HCT116 (cell line): ENCODE data around the gene AIFM2. TPM values are rescaled to one million over a fixed set of nuclear protein-coding genes. Genes with fewer than 3 reads are reported as not detected.

Experiments
- ATAC-seq: fragments of 200-7000 bp; cut with Tn5 transposase; 2 replicates; pipeline ENCODE4 v1.9.1; 2020; ENCODE audit warnings: mild to moderate bottlenecking, moderate library complexity
- BruUV-seq: library from RNA; stranded (reverse); fragments of 400-500 nt; replicated peaks from 2 replicates; lab custom pipeline; 2021; lab: Mats Ljungman, UMichigan
- CTCF ChIA-PET: fragments of 300-600 bp; sonication (Branson Sonifier 250); formaldehyde crosslinking; loops from one replicate; lab custom pipeline; 2021; ENCODE audit warnings: antibody characterized with exemption; lab: Charles Lee
- POLR2A ChIA-PET: fragments of 300-600, 350-600 bp; sonication (Branson Sonifier 250); formaldehyde crosslinking; loops from one replicate; lab custom pipeline; 2021; ENCODE audit warnings: antibody characterized with exemption; lab: Charles Lee
- RAD21 ChIA-PET, 2 experiments: fragments of 300-600 bp; sonication (Branson Sonifier 250); formaldehyde crosslinking; loops; one replicate each; lab custom pipeline; 2023; ENCODE audit warnings: low total read pairs in 2 of 2; ENCODE audit not compliant: uncharacterized antibody in 2 of 2, unreplicated experiment in 2 of 2, low non-redundant PET in 1 of 2; lab: Charles Lee
- DNase-seq: peaks from one replicate; pipeline ENCODE4 v3.0.0-alpha.2; 2010; ENCODE audit warnings: low read depth, low spot score
- H2AFZ ChIP-seq: fragments of 200-600 bp; shearing (Covaris generic), sonication (generic); 2 replicates; pipeline ENCODE4 v1.6.1; 2017; ENCODE audit warnings: low read depth, mixed run types, mixed read lengths, antibody characterized with exemption, low read length; ENCODE audit not compliant: poor library complexity, severe bottlenecking
- H3K27ac ChIP-seq: 2 replicates; pipeline ENCODE4 v1.5.1; 2012; ENCODE audit warnings: low read depth, low read length
- H3K27me3 ChIP-seq: fragments of 200-600 bp; sonication (generic); 2 replicates; pipeline ENCODE4 v1.6.1; 2016; ENCODE audit warnings: mixed run types, low read length, mixed read lengths; ENCODE audit not compliant: insufficient read depth
- H3K36me3 ChIP-seq, 2 experiments: fragments of 200-500 bp in 1 of 2; fragments of 200-600 bp in 1 of 2; sonication (Bioruptor generic) in 1 of 2; sonication (generic) in 1 of 2; 2 replicates each; pipeline versions ENCODE4 v1.5.1 to v1.6.1; 2014 to 2016; ENCODE audit warnings: low read length in 2 of 2, inconsistent platforms in 1 of 2, mixed read lengths in 1 of 2, mixed run types in 1 of 2; ENCODE audit not compliant: insufficient read depth in 2 of 2, control insufficient read depth in 1 of 2
- H3K4me1 ChIP-seq, 2 experiments: fragments of 200-600 bp in 1 of 2; sonication (generic) in 1 of 2; 2 replicates each; pipeline versions ENCODE4 v1.5.1 to v1.6.1; 2012 to 2017; ENCODE audit warnings: low read length in 2 of 2, inconsistent platforms in 1 of 2, mild to moderate bottlenecking in 1 of 2, mixed read lengths in 1 of 2, mixed run types in 1 of 2, moderate library complexity in 1 of 2; ENCODE audit not compliant: insufficient read depth in 2 of 2, control insufficient read depth in 1 of 2
- H3K4me2 ChIP-seq: fragments of 200-600 bp; sonication (generic); 2 replicates; pipeline ENCODE4 v1.6.1; 2017; ENCODE audit warnings: mixed run types, low read length, mixed read lengths
- H3K4me3 ChIP-seq, 2 experiments: fragments of 200-600 bp in 1 of 2; sonication (generic) in 1 of 2; replicated peaks in 1 of 2; 2 replicates each; pipeline ENCODE4 v1.5.1; 2011 to 2016; ENCODE audit warnings: low read length in 2 of 2, control low read depth in 1 of 2, low read depth in 1 of 2, mild to moderate bottlenecking in 1 of 2, mixed read lengths in 1 of 2, mixed run types in 1 of 2
- H3K79me2 ChIP-seq: fragments of 200-600 bp; sonication (generic); 2 replicates; pipeline ENCODE4 v1.6.1; 2017; ENCODE audit warnings: mild to moderate bottlenecking, mixed run types, low read length, moderate library complexity, mixed read lengths; ENCODE audit not compliant: insufficient read depth
- H3K9ac ChIP-seq: fragments of 200-600 bp; sonication (generic); 2 replicates; pipeline ENCODE4 v1.6.1; 2016; ENCODE audit warnings: low read length, mixed read lengths
- H3K9me2 ChIP-seq: fragments of 200-600 bp; sonication (generic), shearing (Covaris generic); 2 replicates; pipeline ENCODE4 v1.6.1; 2017; ENCODE audit warnings: mixed run types, mild to moderate bottlenecking, moderate library complexity; ENCODE audit not compliant: insufficient read depth
- H3K9me3 ChIP-seq, 2 experiments: fragments of 200-500 bp in 1 of 2; fragments of 200-600 bp in 1 of 2; sonication (Bioruptor generic) in 1 of 2; sonication (generic) in 1 of 2; 2 replicates each; pipeline ENCODE4 v1.6.1; 2014 to 2017; ENCODE audit warnings: low read length in 2 of 2, mixed read lengths in 2 of 2, inconsistent platforms in 1 of 2, low read depth in 1 of 2, mild to moderate bottlenecking in 1 of 2, mixed run types in 1 of 2, moderate library complexity in 1 of 2; ENCODE audit not compliant: control insufficient read depth in 1 of 2, insufficient read depth in 1 of 2
- H4K20me1 ChIP-seq: fragments of 200-600 bp; sonication (generic), shearing (Covaris generic); 2 replicates; pipeline ENCODE4 v1.6.1; 2017; ENCODE audit warnings: mixed run types, mild to moderate bottlenecking, moderate library complexity; ENCODE audit not compliant: insufficient read depth
- CEBPB ChIP-seq: IDR thresholded peaks from 2 replicates; pipeline ENCODE4 v1.6.1; 2012; ENCODE audit warnings: low read depth
- EGR1 ChIP-seq: IDR thresholded peaks from 2 replicates; pipeline ENCODE4 v1.6.1; 2012; ENCODE audit warnings: low read depth
- FOSL1 ChIP-seq: IDR thresholded peaks from 2 replicates; pipeline ENCODE4 v1.6.1; 2012; ENCODE audit warnings: low read depth
- JUND ChIP-seq: IDR thresholded peaks from 2 replicates; pipeline ENCODE4 v1.6.1; 2012
- POLR2A ChIP-seq: IDR thresholded peaks from 2 replicates; pipeline ENCODE4 v1.7.0; 2011; ENCODE audit warnings: borderline replicate concordance; ENCODE audit not compliant: insufficient read depth, insufficient read length; ENCODE audit errors: extremely low read depth
- RAD21 ChIP-seq: IDR thresholded peaks from 2 replicates; pipeline ENCODE4 v1.6.1; 2012; ENCODE audit warnings: low read depth, mild to moderate bottlenecking
- SP1 ChIP-seq: IDR thresholded peaks from 2 replicates; pipeline ENCODE4 v1.6.1; 2012; ENCODE audit warnings: low read depth
- SRF ChIP-seq: IDR thresholded peaks from 2 replicates; pipeline ENCODE4 v1.6.1; 2012; ENCODE audit warnings: low read depth
- TCF7L2 ChIP-seq: IDR thresholded peaks from 2 replicates; pipeline ENCODE4 v1.7.0; 2011; ENCODE audit warnings: borderline replicate concordance, inconsistent platforms; ENCODE audit not compliant: insufficient read depth, insufficient read length; ENCODE audit errors: extremely low read depth
- YY1 ChIP-seq: IDR thresholded peaks from 2 replicates; pipeline ENCODE4 v1.6.1; 2011; ENCODE audit warnings: low read length, low read depth, moderate library complexity, mild to moderate bottlenecking; ENCODE audit not compliant: insufficient replicate concordance; ENCODE audit errors: extremely low read depth
- ZFX ChIP-seq: fragments of 450-650 bp; IDR thresholded peaks from 2 replicates; pipeline ENCODE4 v1.6.1; 2017
- intact Hi-C: fragments of 100-400 bp; cut with micrococcal nuclease; formaldehyde crosslinking; loops from 2 replicates; pipeline ENCODE4 v1.10.0; 2022
- total RNA-seq: library from RNA; stranded (reverse); gene quantifications from one replicate; pipeline ENCODE4 v1.2.1, GENCODE V29; 2021; ENCODE audit not compliant: unreplicated experiment
- TF ChIP-seq, protein P1 (sequence below): IDR thresholded peaks from 2 replicates; pipeline ENCODE4 v1.6.1; 2011; ENCODE audit warnings: mild to moderate bottlenecking, low read length, moderate library complexity; ENCODE audit not compliant: insufficient replicate concordance; ENCODE audit errors: extremely low read depth
- TF ChIP-seq, protein P2 (sequence below): IDR thresholded peaks from 2 replicates; pipeline ENCODE4 v1.6.1; 2012
- TF ChIP-seq, protein P3 (sequence below): IDR thresholded peaks from 2 replicates; pipeline ENCODE4 v1.6.1; 2012; ENCODE audit warnings: low read depth
- TF ChIP-seq, protein P4 (sequence below): IDR thresholded peaks from 2 replicates; pipeline ENCODE4 v1.6.1; 2012

The AIFM2 gene
- total RNA-seq, 1 experiment from 2014 or later, result 20.0 TPM

DNA sequence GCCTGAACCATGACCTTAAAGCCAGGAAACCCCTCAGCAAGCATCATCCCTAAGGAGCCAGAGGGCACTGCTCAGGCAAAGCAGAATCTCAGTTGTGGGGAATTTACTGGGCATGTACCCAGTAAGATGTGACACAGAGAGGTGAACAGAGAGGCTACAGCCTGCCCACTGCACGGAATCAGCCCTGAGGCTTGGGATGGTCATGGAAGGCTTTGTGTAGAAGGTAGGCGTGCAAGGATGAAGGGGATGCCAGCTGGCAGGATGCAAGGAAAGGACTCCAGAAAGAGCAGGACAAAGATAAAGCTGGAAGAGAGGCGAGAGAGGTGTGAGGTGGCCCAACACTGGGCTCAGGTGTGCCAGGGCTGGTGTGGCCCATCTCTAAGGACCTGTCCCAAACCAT lies 2.4 kb upstream of the AIFM2 start:
- ChIA-PET POLR2A (interaction anchor here (1.0 kb wide), 1 partner anchor 11 kb away, joined by 4 read pairs; the partner anchor contains the start of gene TYSND1), RAD21 (no interaction called here), CTCF (interaction anchor here (3.6 kb wide), 1 partner anchor 11 kb away, joined by 23 read pairs; the partner anchor contains the start of gene TYSND1)
- intact Hi-C loops, result no loop called here
- Histone ChIP-seq H3K4me3 (no peak overlapping the region), H3K4me2 (no peak overlapping the region), H3K9ac (no peak overlapping the region), H3K27me3 (no peaks in the 10 kb centered on the region), H3K9me2 (no peaks in the 10 kb centered on the region), H4K20me1 (no peaks in the 10 kb centered on the region), H3K9me3 (no peaks in the 10 kb centered on the region), H3K4me1 (peaks cover 25 to 52% of the 10 kb centered on the region in 2 experiments), H3K27ac (no peak overlapping the region), H3K79me2 (peaks cover 25% of the 10 kb centered on the region), H3K36me3 (no peaks in the 10 kb centered on the region), H2AFZ (no peak overlapping the region)
- TF ChIP-seq POLR2A (no peak), YY1 (no peak), SP1 (no peak), FOSL1 (no peak), EGR1 (no peak), JUND (no peak), TCF7L2 (no peak), SRF (no peak), CEBPB (no peak), ZFX (no peak), RAD21 (no peak)
- TF ChIP-seq, protein P1, sequence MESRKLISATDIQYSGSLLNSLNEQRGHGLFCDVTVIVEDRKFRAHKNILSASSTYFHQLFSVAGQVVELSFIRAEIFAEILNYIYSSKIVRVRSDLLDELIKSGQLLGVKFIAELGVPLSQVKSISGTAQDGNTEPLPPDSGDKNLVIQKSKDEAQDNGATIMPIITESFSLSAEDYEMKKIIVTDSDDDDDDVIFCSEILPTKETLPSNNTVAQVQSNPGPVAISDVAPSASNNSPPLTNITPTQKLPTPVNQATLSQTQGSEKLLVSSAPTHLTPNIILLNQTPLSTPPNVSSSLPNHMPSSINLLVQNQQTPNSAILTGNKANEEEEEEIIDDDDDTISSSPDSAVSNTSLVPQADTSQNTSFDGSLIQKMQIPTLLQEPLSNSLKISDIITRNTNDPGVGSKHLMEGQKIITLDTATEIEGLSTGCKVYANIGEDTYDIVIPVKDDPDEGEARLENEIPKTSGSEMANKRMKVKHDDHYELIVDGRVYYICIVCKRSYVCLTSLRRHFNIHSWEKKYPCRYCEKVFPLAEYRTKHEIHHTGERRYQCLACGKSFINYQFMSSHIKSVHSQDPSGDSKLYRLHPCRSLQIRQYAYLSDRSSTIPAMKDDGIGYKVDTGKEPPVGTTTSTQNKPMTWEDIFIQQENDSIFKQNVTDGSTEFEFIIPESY, result no peak
- TF ChIP-seq, protein P2, sequence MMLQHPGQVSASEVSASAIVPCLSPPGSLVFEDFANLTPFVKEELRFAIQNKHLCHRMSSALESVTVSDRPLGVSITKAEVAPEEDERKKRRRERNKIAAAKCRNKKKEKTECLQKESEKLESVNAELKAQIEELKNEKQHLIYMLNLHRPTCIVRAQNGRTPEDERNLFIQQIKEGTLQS, result no peak
- TF ChIP-seq, protein P3, sequence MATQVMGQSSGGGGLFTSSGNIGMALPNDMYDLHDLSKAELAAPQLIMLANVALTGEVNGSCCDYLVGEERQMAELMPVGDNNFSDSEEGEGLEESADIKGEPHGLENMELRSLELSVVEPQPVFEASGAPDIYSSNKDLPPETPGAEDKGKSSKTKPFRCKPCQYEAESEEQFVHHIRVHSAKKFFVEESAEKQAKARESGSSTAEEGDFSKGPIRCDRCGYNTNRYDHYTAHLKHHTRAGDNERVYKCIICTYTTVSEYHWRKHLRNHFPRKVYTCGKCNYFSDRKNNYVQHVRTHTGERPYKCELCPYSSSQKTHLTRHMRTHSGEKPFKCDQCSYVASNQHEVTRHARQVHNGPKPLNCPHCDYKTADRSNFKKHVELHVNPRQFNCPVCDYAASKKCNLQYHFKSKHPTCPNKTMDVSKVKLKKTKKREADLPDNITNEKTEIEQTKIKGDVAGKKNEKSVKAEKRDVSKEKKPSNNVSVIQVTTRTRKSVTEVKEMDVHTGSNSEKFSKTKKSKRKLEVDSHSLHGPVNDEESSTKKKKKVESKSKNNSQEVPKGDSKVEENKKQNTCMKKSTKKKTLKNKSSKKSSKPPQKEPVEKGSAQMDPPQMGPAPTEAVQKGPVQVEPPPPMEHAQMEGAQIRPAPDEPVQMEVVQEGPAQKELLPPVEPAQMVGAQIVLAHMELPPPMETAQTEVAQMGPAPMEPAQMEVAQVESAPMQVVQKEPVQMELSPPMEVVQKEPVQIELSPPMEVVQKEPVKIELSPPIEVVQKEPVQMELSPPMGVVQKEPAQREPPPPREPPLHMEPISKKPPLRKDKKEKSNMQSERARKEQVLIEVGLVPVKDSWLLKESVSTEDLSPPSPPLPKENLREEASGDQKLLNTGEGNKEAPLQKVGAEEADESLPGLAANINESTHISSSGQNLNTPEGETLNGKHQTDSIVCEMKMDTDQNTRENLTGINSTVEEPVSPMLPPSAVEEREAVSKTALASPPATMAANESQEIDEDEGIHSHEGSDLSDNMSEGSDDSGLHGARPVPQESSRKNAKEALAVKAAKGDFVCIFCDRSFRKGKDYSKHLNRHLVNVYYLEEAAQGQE, result no peak
- TF ChIP-seq, protein P4, sequence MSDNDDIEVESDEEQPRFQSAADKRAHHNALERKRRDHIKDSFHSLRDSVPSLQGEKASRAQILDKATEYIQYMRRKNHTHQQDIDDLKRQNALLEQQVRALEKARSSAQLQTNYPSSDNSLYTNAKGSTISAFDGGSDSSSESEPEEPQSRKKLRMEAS, result no peak
- no peak for DNase-seq
- no peak for ATAC-seq
- BruUV-seq, result no TSS peak
